SK-N-SH (cell line): ENCODE results near the gene TRAPPC13. TPM values are rescaled to one million over a fixed set of nuclear protein-coding genes. Genes with fewer than 3 reads are reported as not detected.
A peak's percentile ranks its signal among the peaks of the same experiment; 100 is the strongest.
"Not testable (repeated sequence)": the region's sequence is repeated elsewhere in the genome, so short reads cannot be mapped to it uniquely, and the experiment has no call there.

ENCODE experiments used
- CTCF ChIA-PET: fragments of 300-600, 350-600 bp; formaldehyde crosslinking; extraction: SDS; loops from one replicate; lab custom pipeline; 2021; lab: Yijun Ruan, JAX
- POLR2A ChIA-PET: fragments of 350-600 bp; sonication (Branson Sonifier 250); formaldehyde crosslinking; extraction: SDS; loops from one replicate; lab custom pipeline; 2020; ENCODE audit warnings: antibody characterized with exemption, inconsistent platforms; lab: Yijun Ruan, JAX
- DNase-seq: peaks from one replicate; pipeline ENCODE4 v3.0.0; 2012
- H2AFZ ChIP-seq: fragments of 200-600 bp; sonication (generic); 2 replicates; pipeline ENCODE4 v1.8.1; 2016; ENCODE audit warnings: antibody characterized with exemption, mild to moderate bottlenecking, low read depth
- H3F3A ChIP-seq: fragments of 200-600 bp; sonication (generic); replicated peaks from 2 replicates; pipeline ENCODE3; 2016; ENCODE audit warnings: antibody characterized with exemption, mild to moderate bottlenecking; ENCODE audit not compliant: insufficient read depth
- H3K27ac ChIP-seq, 2 experiments: fragments of 200-500 bp in 1 of 2; fragments of 200-600 bp in 1 of 2; sonication (Bioruptor generic) in 1 of 2; sonication (generic), shearing (Covaris generic) in 1 of 2; 2 replicates each; pipeline versions ENCODE4 v1.5.1 to v1.6.1; 2014 to 2016; ENCODE audit warnings: low read depth in 2 of 2, inconsistent platforms in 1 of 2, low read length in 1 of 2, mild to moderate bottlenecking in 1 of 2, mixed read lengths in 1 of 2
- H3K27me3 ChIP-seq: fragments of 200-600 bp; sonication (generic), shearing (Covaris generic); 2 replicates; pipeline ENCODE4 v1.6.1; 2016; ENCODE audit warnings: mixed run types; ENCODE audit not compliant: insufficient read depth
- H3K36me3 ChIP-seq, 2 experiments: fragments of 200-500 bp in 1 of 2; fragments of 200-600 bp in 1 of 2; sonication (Bioruptor generic) in 1 of 2; sonication (generic) in 1 of 2; replicated peaks in 1 of 2; 2 replicates each; pipeline versions ENCODE3 to v1.5.1; 2014 to 2016; ENCODE audit warnings: low read length in 1 of 2, mild to moderate bottlenecking in 1 of 2; ENCODE audit not compliant: insufficient read depth in 2 of 2, control insufficient read depth in 1 of 2
- H3K4me1 ChIP-seq, 2 experiments: fragments of 200-500 bp in 1 of 2; fragments of 200-600 bp in 1 of 2; sonication (Bioruptor generic) in 1 of 2; sonication (generic), shearing (Covaris generic) in 1 of 2; 2 replicates each; pipeline versions ENCODE4 v1.5.1 to v1.6.1; 2014 to 2016; ENCODE audit warnings: low read depth in 1 of 2, low read length in 1 of 2, mixed run types in 1 of 2; ENCODE audit not compliant: insufficient read depth in 2 of 2, control insufficient read depth in 1 of 2
- H3K4me2 ChIP-seq: fragments of 200-600 bp; sonication (generic), shearing (Covaris generic); 2 replicates; pipeline ENCODE4 v1.6.1; 2017; ENCODE audit warnings: mixed run types
- H3K4me3 ChIP-seq, 2 experiments: fragments of 200-500 bp in 1 of 2; fragments of 200-600 bp in 1 of 2; sonication (Bioruptor generic) in 1 of 2; sonication (generic), shearing (Covaris generic) in 1 of 2; 2 replicates each; pipeline versions ENCODE4 v1.5.1 to v1.8.1; 2014 to 2016; ENCODE audit warnings: low read depth in 2 of 2, inconsistent platforms in 1 of 2, low read length in 1 of 2, mild to moderate bottlenecking in 1 of 2, mixed read lengths in 1 of 2, moderate library complexity in 1 of 2
- H3K79me2 ChIP-seq: fragments of 200-600 bp; sonication (generic); 2 replicates; pipeline ENCODE4 v1.8.1; 2017; ENCODE audit warnings: mild to moderate bottlenecking; ENCODE audit not compliant: insufficient read depth
- H3K9ac ChIP-seq: fragments of 200-600 bp; sonication (generic); 2 replicates; pipeline ENCODE4 v1.6.1; 2017; ENCODE audit warnings: mixed run types
- H3K9me2 ChIP-seq: fragments of 200-600 bp; sonication (generic); 2 replicates; pipeline ENCODE4 v1.6.1; 2017; ENCODE audit warnings: mixed run types
- H3K9me3 ChIP-seq: fragments of 200-600 bp; sonication (generic); 2 replicates; pipeline ENCODE4 v1.6.1; 2017; ENCODE audit warnings: mixed run types, mild to moderate bottlenecking, moderate library complexity
- H4K20me1 ChIP-seq: fragments of 200-600 bp; sonication (generic); 2 replicates; pipeline ENCODE4 v1.6.1; 2017; ENCODE audit warnings: mild to moderate bottlenecking, mixed run types; ENCODE audit not compliant: insufficient read depth
- ELF1 ChIP-seq: IDR thresholded peaks from 2 replicates; pipeline ENCODE4 v1.4.0; 2012
- EZH2phosphoT487 ChIP-seq: fragments of 200-600 bp; sonication (generic); IDR thresholded peaks from 2 replicates; pipeline ENCODE4 v1.6.1; 2017; ENCODE audit warnings: low read depth, mixed run types, mild to moderate bottlenecking, antibody characterized with exemption, moderate library complexity, borderline replicate concordance
- FOSL2 ChIP-seq: IDR thresholded peaks from 2 replicates; pipeline ENCODE4 v1.4.0; 2012; ENCODE audit warnings: low read depth, mild to moderate bottlenecking, moderate library complexity, borderline replicate concordance
- GABPA ChIP-seq: IDR thresholded peaks from 2 replicates; pipeline ENCODE4 v1.4.0; 2012; ENCODE audit warnings: low read depth, mild to moderate bottlenecking
- MXI1 ChIP-seq: IDR thresholded peaks from 2 replicates; pipeline ENCODE4 v1.6.1; 2012; ENCODE audit warnings: mild to moderate bottlenecking, low read depth, low read length, improper control_type of control experiment
- NFIC ChIP-seq: IDR thresholded peaks from 2 replicates; pipeline ENCODE4 v1.4.0; 2012; ENCODE audit warnings: borderline replicate concordance
- NRF1 ChIP-seq: IDR thresholded peaks from 2 replicates; pipeline ENCODE4 v1.6.1; 2012; ENCODE audit warnings: low read depth, mild to moderate bottlenecking, low read length
- POLR2AphosphoS5 ChIP-seq: IDR thresholded peaks from 2 replicates; pipeline ENCODE4 v1.6.1; 2012; ENCODE audit warnings: low read depth, low read length
- TAF1 ChIP-seq: IDR thresholded peaks from 2 replicates; pipeline ENCODE4 v1.6.1; 2012; ENCODE audit warnings: low read depth, mild to moderate bottlenecking, low read length, moderate library complexity, borderline replicate concordance
- USF2 ChIP-seq: fragments of 150-350 bp; IDR thresholded peaks from 2 replicates; pipeline ENCODE4 v1.6.1; 2017; ENCODE audit warnings: antibody characterized with exemption, low read length, low read depth, borderline replicate concordance
- WGBS: methylation state at CpG from one replicate; pipeline ENCODE4 v1.1.6; 2017; ENCODE audit warnings: low lambda C conversion rate; 5-methylcytosine and 5-hydroxymethylcytosine counted together
- polyA plus RNA-seq, 3 experiments: library from polyadenylated mRNA; depleted of rRNA; stranded (reverse); fragments of >200 nt; gene quantifications; 2 replicates each; pipeline ENCODE4 v1.2.3, GENCODE V29; 2012
- TF ChIP-seq, protein P1 (sequence below): fragments of 200-600 bp; sonication (generic); IDR thresholded peaks from 2 replicates; pipeline ENCODE4 v1.6.1; 2017; ENCODE audit warnings: antibody characterized with exemption, mild to moderate bottlenecking, moderate library complexity
- TF ChIP-seq, protein P2 (sequence below): IDR thresholded peaks from 2 replicates; pipeline ENCODE4 v1.4.0; 2012; ENCODE audit warnings: low read depth, borderline replicate concordance

TRAPPC13 gene
- polyA plus RNA-seq, 1 of the 3 experiments (the other 2 are of a cell fraction): 10.7 TPM

GRCh38 chr5:65588694-65589093 lies 36.1 kb upstream of the TRAPPC13 start:
- CTCF ChIA-PET: interaction anchor here (1.3 to 2.0 kb wide), 2 partner anchors 17 to 19 kb away, joined by 3 to 6 read pairs; no protein-coding TSS in a partner anchor
- H3K9ac ChIP-seq: no peak overlapping the region
- peaks cover 84 to 90% of the 10 kb centered on the region in 2 experiments for H3K36me3 ChIP-seq
- no peaks in the 10 kb centered on the region for H3K27me3 ChIP-seq
- H3K4me2 ChIP-seq: no peak overlapping the region
- no peaks in the 10 kb centered on the region for H3K4me1 ChIP-seq
- no peak overlapping the region for H3K27ac ChIP-seq
- H3K4me3 ChIP-seq: no peak overlapping the region
- WGBS: 83% methylated on average over 2 of the region's 2 CpGs
- no peaks in the 10 kb centered on the region for H3K79me2 ChIP-seq
- no peak overlapping the region for H2AFZ ChIP-seq
- H3F3A ChIP-seq: peaks cover 29% of the 10 kb centered on the region
- TF ChIP-seq, protein P1, sequence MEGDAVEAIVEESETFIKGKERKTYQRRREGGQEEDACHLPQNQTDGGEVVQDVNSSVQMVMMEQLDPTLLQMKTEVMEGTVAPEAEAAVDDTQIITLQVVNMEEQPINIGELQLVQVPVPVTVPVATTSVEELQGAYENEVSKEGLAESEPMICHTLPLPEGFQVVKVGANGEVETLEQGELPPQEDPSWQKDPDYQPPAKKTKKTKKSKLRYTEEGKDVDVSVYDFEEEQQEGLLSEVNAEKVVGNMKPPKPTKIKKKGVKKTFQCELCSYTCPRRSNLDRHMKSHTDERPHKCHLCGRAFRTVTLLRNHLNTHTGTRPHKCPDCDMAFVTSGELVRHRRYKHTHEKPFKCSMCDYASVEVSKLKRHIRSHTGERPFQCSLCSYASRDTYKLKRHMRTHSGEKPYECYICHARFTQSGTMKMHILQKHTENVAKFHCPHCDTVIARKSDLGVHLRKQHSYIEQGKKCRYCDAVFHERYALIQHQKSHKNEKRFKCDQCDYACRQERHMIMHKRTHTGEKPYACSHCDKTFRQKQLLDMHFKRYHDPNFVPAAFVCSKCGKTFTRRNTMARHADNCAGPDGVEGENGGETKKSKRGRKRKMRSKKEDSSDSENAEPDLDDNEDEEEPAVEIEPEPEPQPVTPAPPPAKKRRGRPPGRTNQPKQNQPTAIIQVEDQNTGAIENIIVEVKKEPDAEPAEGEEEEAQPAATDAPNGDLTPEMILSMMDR: peak; percentile 46
- TF ChIP-seq ELF1 (no peak), USF2 (no peak), NFIC (no peak), GABPA (no peak)
- no peaks in the 10 kb centered on the region for H3K9me3 ChIP-seq
- no peaks in the 10 kb centered on the region for H4K20me1 ChIP-seq
- no peaks in the 10 kb centered on the region for H3K9me2 ChIP-seq
- POLR2A ChIA-PET: no interaction called here
- DNase-seq: no peak

GRCh38 chr5:65601761-65602160 lies 23.1 kb upstream of the TRAPPC13 start:
- H3K9me3 ChIP-seq, H3K9ac ChIP-seq, DNase-seq, H3F3A ChIP-seq, CTCF ChIA-PET, POLR2A ChIA-PET, H3K79me2 ChIP-seq, H3K4me1 ChIP-seq, H2AFZ ChIP-seq, H3K4me2 ChIP-seq, H3K9me2 ChIP-seq, H4K20me1 ChIP-seq, H3K4me3 ChIP-seq, H3K27me3 ChIP-seq, H3K27ac ChIP-seq: not testable (repeated sequence)
- WGBS: 100% methylated on average over 1 of the region's 1 CpG
- H3K36me3 ChIP-seq: peaks cover 58 to 88% of the 10 kb centered on the region in 2 experiments

GRCh38 chr5:65611524-65611923 lies 13.3 kb upstream of the TRAPPC13 start:
- Histone ChIP-seq H3K9me3 (no peaks in the 10 kb centered on the region), H3K36me3 (peaks cover 69 to 74% of the 10 kb centered on the region in 2 experiments), H3K4me1 (no peaks in the 10 kb centered on the region), H3K4me2 (no peak overlapping the region), H3K9me2 (no peaks in the 10 kb centered on the region), H4K20me1 (no peaks in the 10 kb centered on the region), H2AFZ (no peak overlapping the region), H3F3A (peaks cover 8% of the 10 kb centered on the region), H3K9ac (no peak overlapping the region), H3K27me3 (no peaks in the 10 kb centered on the region), H3K4me3 (no peak overlapping the region), H3K27ac (no peak overlapping the region), H3K79me2 (peaks cover 19% of the 10 kb centered on the region)
- ChIA-PET POLR2A (no interaction called here), CTCF (interaction anchor here (1.5 to 1.6 kb wide), 2 partner anchors 9 to 12 kb away, joined by 3 to 5 read pairs; no protein-coding TSS in a partner anchor)
- 78% methylated on average over 3 of the region's 3 CpGs for WGBS
- DNase-seq: no peak
- TF ChIP-seq FOSL2: no peak
- TF ChIP-seq POLR2AphosphoS5: no peak
- TF ChIP-seq TAF1: no peak
- TF ChIP-seq, protein P2, sequence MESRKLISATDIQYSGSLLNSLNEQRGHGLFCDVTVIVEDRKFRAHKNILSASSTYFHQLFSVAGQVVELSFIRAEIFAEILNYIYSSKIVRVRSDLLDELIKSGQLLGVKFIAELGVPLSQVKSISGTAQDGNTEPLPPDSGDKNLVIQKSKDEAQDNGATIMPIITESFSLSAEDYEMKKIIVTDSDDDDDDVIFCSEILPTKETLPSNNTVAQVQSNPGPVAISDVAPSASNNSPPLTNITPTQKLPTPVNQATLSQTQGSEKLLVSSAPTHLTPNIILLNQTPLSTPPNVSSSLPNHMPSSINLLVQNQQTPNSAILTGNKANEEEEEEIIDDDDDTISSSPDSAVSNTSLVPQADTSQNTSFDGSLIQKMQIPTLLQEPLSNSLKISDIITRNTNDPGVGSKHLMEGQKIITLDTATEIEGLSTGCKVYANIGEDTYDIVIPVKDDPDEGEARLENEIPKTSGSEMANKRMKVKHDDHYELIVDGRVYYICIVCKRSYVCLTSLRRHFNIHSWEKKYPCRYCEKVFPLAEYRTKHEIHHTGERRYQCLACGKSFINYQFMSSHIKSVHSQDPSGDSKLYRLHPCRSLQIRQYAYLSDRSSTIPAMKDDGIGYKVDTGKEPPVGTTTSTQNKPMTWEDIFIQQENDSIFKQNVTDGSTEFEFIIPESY: no peak
- TF ChIP-seq EZH2phosphoT487: no peak
- no peak for TF ChIP-seq MXI1
- no peak for TF ChIP-seq NRF1
- TF ChIP-seq, protein P1: no peak
